ENCODE measurements around the gene CRLF3. TPM values are rescaled to one million over a fixed set of nuclear protein-coding genes. Genes with fewer than 3 reads are reported as not detected.
"Not testable (repeated sequence)": the region's sequence is repeated elsewhere in the genome, so short reads cannot be mapped to it uniquely, and the experiment has no call there.

The CRLF3 gene
- polyA plus RNA-seq, 3 donors = 41.0 to 92.8 (median 88.5) TPM

- H3K4me2 ChIP-seq (replicated peaks; ENCODE audit: extremely low read depth, low read length, poor library complexity, severe bottlenecking); H3K4me3 ChIP-seq (replicated peaks in 1 of 3; ENCODE audit: low read depth in 2 of 3, low read length in 3 of 3); H3K9ac ChIP-seq (ENCODE audit: insufficient read depth, low read length, poor library complexity, severe bottlenecking); H3K9me3 Mint-ChIP-seq; H3K9me3 ChIP-seq (replicated peaks in 1 of 2; ENCODE audit: control insufficient read depth in 1 of 2, insufficient read depth in 1 of 2, low read length in 2 of 2); H3K27ac ChIP-seq (ENCODE audit: low read depth in 1 of 2, low read length in 2 of 2); H3K27me3 ChIP-seq (ENCODE audit: control insufficient read depth in 2 of 2, insufficient read depth in 2 of 2, low read length in 2 of 2); DNase-seq; H2AFZ ChIP-seq (ENCODE audit: insufficient read depth, low read depth, low read length, poor library complexity, severe bottlenecking); intact Hi-C loops (cut with micrococcal nuclease); H3K4me3 Mint-ChIP-seq; H3K27me3 Mint-ChIP-seq (ENCODE audit: low read depth in 3 of 3): not testable (repeated sequence)
- H4K20me1 ChIP-seq (ENCODE audit: insufficient read depth, low read length) = peaks cover 36% of the 10 kb centered on the region
- H3K36me3 ChIP-seq (replicated peaks in 1 of 2; ENCODE audit: control insufficient read depth in 1 of 2, insufficient read depth in 2 of 2, low read length in 2 of 2) = peaks cover 0 to 12% of the 10 kb centered on the region in 2 donors
- peaks cover 86% of the 10 kb centered on the region for H3K79me2 ChIP-seq (ENCODE audit: insufficient read depth, low read length)
- 92% methylated on average over 8 of the region's 14 CpGs for WGBS (ENCODE audit: insufficient coverage)
- Mint-ChIP-seq H3K4me1 (peaks cover 39% of the 10 kb centered on the region), H3K36me3 (peaks cover 18 to 30% of the 10 kb centered on the region in 2 donors), H3K27ac (peak overlapping the region in 1 of 7 donors; percentile 60)
- H3K4me1 ChIP-seq (ENCODE audit: control insufficient read depth in 1 of 2, insufficient read depth in 2 of 2, low read length in 2 of 2) = peaks cover 13 to 19% of the 10 kb centered on the region in 2 donors
Measured at GRCh38 chr17:30734153-30734552, 90.3 kb downstream of the CRLF3 start.

Small RNA genes lying within 50 kb of the gene (small RNA-seq; reads per million reads assigned to genes)
- gene RNU6-298P (ENCODE audit: insufficient read length, low read depth) = not detected

Other genes with a start within 250 kb of the CRLF3 start
- under 1 TPM; 0.24 to 0.57 (median 0.42) TPM for gene ATAD5, start 7.3 kb upstream of the CRLF3 start, polyA plus RNA-seq
- 10 to 100 TPM in 1 of 3 donors, 1 to 10 TPM in 2; 6.5 to 14.6 (median 10.0) TPM for gene TEFM, start 81.5 kb upstream of the CRLF3 start, polyA plus RNA-seq
- 100 to 1,000 TPM in 1 of 3 donors, 10 to 100 TPM in 2; 36.1 to 142 (median 39.8) TPM for gene ADAP2, start 97.3 kb upstream of the CRLF3 start, polyA plus RNA-seq
- 10 to 100 TPM; 51.4 to 74.8 (median 66.6) TPM for gene RNF135, start 146.3 kb upstream of the CRLF3 start, polyA plus RNA-seq

Data from CD14-positive monocyte (primary cell).